ENCODE results near the gene C1QTNF7. TPM values are rescaled to one million over a fixed set of nuclear protein-coding genes. Genes with fewer than 3 reads are reported as not detected.

Gene C1QTNF7
- total RNA-seq, 1 experiment from 2014 or later = not detected

GRCh38 chr4:15495621-15496020, 67.8 kb downstream of the C1QTNF7 start:
- TF ChIP-seq EZH2phosphoT487 (IDR thresholded peaks at IDR 0.05; ENCODE audit: borderline replicate concordance, low read length) (no peak), EZH2 (IDR thresholded peaks at IDR 0.05; ENCODE audit: low read length, unreplicated experiment) (no peak)
- TF ChIP-seq, protein P1, sequence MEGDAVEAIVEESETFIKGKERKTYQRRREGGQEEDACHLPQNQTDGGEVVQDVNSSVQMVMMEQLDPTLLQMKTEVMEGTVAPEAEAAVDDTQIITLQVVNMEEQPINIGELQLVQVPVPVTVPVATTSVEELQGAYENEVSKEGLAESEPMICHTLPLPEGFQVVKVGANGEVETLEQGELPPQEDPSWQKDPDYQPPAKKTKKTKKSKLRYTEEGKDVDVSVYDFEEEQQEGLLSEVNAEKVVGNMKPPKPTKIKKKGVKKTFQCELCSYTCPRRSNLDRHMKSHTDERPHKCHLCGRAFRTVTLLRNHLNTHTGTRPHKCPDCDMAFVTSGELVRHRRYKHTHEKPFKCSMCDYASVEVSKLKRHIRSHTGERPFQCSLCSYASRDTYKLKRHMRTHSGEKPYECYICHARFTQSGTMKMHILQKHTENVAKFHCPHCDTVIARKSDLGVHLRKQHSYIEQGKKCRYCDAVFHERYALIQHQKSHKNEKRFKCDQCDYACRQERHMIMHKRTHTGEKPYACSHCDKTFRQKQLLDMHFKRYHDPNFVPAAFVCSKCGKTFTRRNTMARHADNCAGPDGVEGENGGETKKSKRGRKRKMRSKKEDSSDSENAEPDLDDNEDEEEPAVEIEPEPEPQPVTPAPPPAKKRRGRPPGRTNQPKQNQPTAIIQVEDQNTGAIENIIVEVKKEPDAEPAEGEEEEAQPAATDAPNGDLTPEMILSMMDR (conservative IDR thresholded peaks at IDR 0.05; ENCODE audit: low read depth, low read length) = no peak
- CTCF ChIA-PET = no interaction called here
- ATAC-seq = no peak
- H3K4me3 ChIP-seq (ENCODE audit: low read length) = no peak overlapping the region
- H4K20me1 ChIP-seq (ENCODE audit: low read length) = no peaks in the 10 kb centered on the region
- no peaks in the 10 kb centered on the region for H3K9me3 ChIP-seq (ENCODE audit: low read length)
- no peaks in the 10 kb centered on the region for H3F3A ChIP-seq (ENCODE audit: low read length, unreplicated experiment)
- POLR2A ChIA-PET (ENCODE audit: unreplicated experiment) = no interaction called here
- H3K4me1 ChIP-seq (ENCODE audit: insufficient read depth, low read length) = no peaks in the 10 kb centered on the region
- no peaks in the 10 kb centered on the region for H3K9me2 ChIP-seq (replicated peaks; ENCODE audit: low read length)
- H3K4me2 ChIP-seq (ENCODE audit: low read length) = no peak overlapping the region
- no peak overlapping the region for H2AFZ ChIP-seq (ENCODE audit: low read length)
- no peak for DNase-seq
- no peaks in the 10 kb centered on the region; the same call in 1 of the 2 replicates for H3K36me3 ChIP-seq (ENCODE audit: low read depth, low read length)
- no TSS peak for BruUV-seq (replicated peaks)
- intact Hi-C loops (cut with micrococcal nuclease) = no loop called here
- no peaks in the 10 kb centered on the region for H3K79me2 ChIP-seq (ENCODE audit: low read length)
- H3K27me3 ChIP-seq (ENCODE audit: low read length) = no peaks in the 10 kb centered on the region
- H3K27ac ChIP-seq (ENCODE audit: low read length) = no peak overlapping the region
- no peak overlapping the region for H3K9ac ChIP-seq (ENCODE audit: low read length)

Other genes with a start within 250 kb of the C1QTNF7 start
- 13.1 and 13.4 TPM in 2 replicates for gene CC2D2A, start 41.8 kb downstream of the C1QTNF7 start, total RNA-seq (2014; rRNA removed)
- gene FBXL5, start 227.3 kb downstream of the C1QTNF7 start, total RNA-seq (2014; rRNA removed) = 21.9 and 42.4 TPM in 2 replicates

All from PC-3 (cell line).